Mucosa of descending colon (tissue), 3 donors: ENCODE data around the gene PKN1. TPM values are rescaled to one million over a fixed set of nuclear protein-coding genes. Genes with fewer than 3 reads are reported as not detected.

ENCODE experiments used
- ATAC-seq: fragments of 200-7000 bp; cut with Tn5 transposase; one replicate; pipeline ENCODE4 v1.9.1; 2020; ENCODE audit warnings: mild to moderate bottlenecking, moderate library complexity
- DNase-seq, 3 donors: peaks; one replicate each; pipeline ENCODE4 v3.0.0-alpha.2; 2020
- H3K36me3 ChIP-seq: fragments of 200-600 bp; one replicate; pipeline ENCODE4 v1.8.0; 2021; ENCODE audit warnings: low read depth, mild to moderate bottlenecking
- H3K4me1 ChIP-seq: fragments of 200-600 bp; one replicate; pipeline ENCODE4 v1.8.0; 2021; ENCODE audit warnings: low read depth, mild to moderate bottlenecking
- H3K4me3 ChIP-seq: fragments of 200-600 bp; one replicate; pipeline ENCODE4 v1.8.0; 2021; ENCODE audit warnings: mild to moderate bottlenecking
- H3K9me3 ChIP-seq: fragments of 200-600 bp; one replicate; pipeline ENCODE4 v1.8.0; 2021; ENCODE audit warnings: mild to moderate bottlenecking
- intact Hi-C, 2 donors: fragments of 100-400 bp; cut with DNase I in 1 of 2; cut with micrococcal nuclease in 1 of 2; formaldehyde crosslinking; loops; one replicate each; pipeline versions ENCODE4 v1.11.0 to v1.11.1; 2022; cut with DNase I, micrococcal nuclease
- total RNA-seq, 3 donors: library from RNA; stranded (reverse); fragmentation: NEBNext Ultra II Directional in 2 of 3; extraction: Animal tissue kit (Norgen Biotek cat#: 25700) in 2 of 3; gene quantifications; one replicate each; pipeline versions ENCODE4 v1.2.1 to v1.2.4, GENCODE V29; 2021 to 2023
- TF ChIP-seq, protein P1 (sequence below): fragments of 200-600 bp; IDR thresholded peaks from one replicate; pipeline ENCODE4 v1.8.0; 2022; ENCODE audit warnings: antibody characterized with exemption, mild to moderate bottlenecking
- donor health status: DM: no; HTN: no; CAD: no; lungs with moderate emphysema.
- donor health status: DM: no; HTN: no; CAD: no.
- donor health status: DM: no; HTN: yes; CAD: no.

Gene PKN1
- total RNA-seq, 3 donors from 2014 or later, result 30.1 to 117 (median 42.0) TPM

DNA sequence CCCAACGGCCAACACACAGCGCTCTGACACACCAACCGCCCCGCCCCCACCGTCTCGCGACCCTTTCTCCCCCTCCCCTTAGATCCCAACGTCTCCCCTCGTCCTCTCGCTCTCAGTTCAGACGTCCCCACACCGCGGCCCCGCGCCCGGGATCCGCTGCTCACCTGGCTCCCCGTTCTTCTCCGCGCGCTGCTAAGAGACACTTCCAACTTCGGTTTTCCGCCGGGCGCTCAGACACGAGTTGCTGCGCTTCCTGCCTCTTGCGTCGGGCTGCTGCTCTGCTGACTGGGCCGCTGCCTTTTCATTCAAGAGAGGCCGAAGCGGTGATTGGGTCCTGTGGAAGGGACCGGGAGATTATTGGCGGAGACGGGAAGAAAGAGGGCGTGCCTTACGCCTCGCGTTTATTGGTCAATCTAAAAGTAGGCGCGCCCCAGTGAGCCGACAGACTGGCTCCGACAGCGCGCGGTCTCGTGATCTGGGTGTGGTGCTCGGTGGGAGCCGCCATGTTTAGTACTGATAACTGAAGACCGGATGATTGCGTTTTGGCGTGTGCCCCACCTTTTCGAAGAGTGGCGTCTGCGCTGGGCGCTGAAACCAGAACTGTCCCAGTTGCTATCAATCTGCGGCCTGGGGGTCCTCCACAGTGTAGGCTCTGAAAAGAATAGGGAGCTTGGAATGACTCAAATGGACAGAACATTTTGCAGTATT lies 13.8 kb upstream of the PKN1 start, which contains the start of gene DDX39A:
Gene DDX39A (minus strand): TSS at position 236 of the 708 bp plus-strand sequence. CDS start 6,121 bp downstream, outside the sequence.
- Histone ChIP-seq H3K4me1 (peaks cover 18% of the 10 kb centered on the region), H3K9me3 (no peaks in the 10 kb centered on the region), H3K4me3 (peak within 1 kb of the TSS; percentile 69), H3K36me3 (no peaks in the 10 kb centered on the region)
- TF ChIP-seq, protein P1, sequence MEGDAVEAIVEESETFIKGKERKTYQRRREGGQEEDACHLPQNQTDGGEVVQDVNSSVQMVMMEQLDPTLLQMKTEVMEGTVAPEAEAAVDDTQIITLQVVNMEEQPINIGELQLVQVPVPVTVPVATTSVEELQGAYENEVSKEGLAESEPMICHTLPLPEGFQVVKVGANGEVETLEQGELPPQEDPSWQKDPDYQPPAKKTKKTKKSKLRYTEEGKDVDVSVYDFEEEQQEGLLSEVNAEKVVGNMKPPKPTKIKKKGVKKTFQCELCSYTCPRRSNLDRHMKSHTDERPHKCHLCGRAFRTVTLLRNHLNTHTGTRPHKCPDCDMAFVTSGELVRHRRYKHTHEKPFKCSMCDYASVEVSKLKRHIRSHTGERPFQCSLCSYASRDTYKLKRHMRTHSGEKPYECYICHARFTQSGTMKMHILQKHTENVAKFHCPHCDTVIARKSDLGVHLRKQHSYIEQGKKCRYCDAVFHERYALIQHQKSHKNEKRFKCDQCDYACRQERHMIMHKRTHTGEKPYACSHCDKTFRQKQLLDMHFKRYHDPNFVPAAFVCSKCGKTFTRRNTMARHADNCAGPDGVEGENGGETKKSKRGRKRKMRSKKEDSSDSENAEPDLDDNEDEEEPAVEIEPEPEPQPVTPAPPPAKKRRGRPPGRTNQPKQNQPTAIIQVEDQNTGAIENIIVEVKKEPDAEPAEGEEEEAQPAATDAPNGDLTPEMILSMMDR, result no peak
- peak; percentile 96 to 99 (median 98) for DNase-seq
- intact Hi-C loops, result no loop called here
- peak; percentile 94 for ATAC-seq

DNA sequence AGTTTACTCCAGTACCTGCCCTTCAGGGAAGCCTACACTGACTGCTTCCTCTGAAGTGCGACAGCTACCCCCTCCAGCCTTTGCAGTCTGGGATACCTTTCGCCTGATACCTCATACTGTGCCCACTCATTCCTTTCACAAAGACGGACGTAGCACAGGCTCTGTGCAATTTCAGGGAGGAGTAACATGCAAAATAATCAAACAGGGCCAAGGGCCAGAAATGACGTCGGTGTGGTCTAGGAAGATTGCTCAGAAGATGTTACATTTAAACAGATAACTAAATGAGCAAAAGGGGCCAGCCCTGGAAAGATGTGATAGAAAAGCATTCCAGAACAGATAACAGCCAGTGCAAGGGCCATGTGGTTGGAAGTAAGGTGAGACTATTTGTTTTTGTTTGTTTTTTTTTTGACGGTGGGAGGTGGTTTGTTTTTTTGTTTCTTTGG lies 7.4 kb upstream of the PKN1 start:
- no peak for ATAC-seq
- intact Hi-C loops, result no loop called here
- TF ChIP-seq, protein P1, result no peak
- H3K36me3 ChIP-seq, result no peaks in the 10 kb centered on the region
- H3K9me3 ChIP-seq, result no peaks in the 10 kb centered on the region
- DNase-seq, result no peak
- no peak overlapping the region for H3K4me3 ChIP-seq
- no peaks in the 10 kb centered on the region for H3K4me1 ChIP-seq

DNA sequence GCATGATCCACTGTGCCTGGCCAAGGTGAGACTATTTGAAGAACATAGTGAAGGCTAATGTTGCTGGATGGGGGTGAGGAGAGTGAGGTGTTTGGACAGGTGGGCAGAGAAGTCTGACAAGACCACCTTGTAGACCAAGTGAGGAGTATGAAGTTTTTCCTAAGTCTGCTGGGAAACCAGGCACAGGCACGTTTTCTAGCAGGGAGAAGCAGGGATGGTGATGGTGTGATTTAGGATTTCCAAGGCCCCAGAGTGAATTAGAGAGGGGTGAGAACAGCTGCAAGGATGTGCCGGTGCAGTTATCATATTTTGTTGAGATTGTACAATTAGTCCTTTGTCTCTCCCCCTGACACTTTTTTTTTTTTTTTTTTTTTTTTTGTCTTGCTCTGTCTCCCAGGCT lies 5.6 kb upstream of the PKN1 start:
- Histone ChIP-seq H3K9me3 (no peaks in the 10 kb centered on the region), H3K4me3 (no peak overlapping the region), H3K36me3 (no peaks in the 10 kb centered on the region), H3K4me1 (no peaks in the 10 kb centered on the region)
- ATAC-seq (no peak), DNase-seq (no peak)
- TF ChIP-seq, protein P1, result no peak
- intact Hi-C loops, result no loop called here

- Histone ChIP-seq H3K4me3 (no peak overlapping the region), H3K9me3 (no peaks in the 10 kb centered on the region), H3K4me1 (peaks cover 2% of the 10 kb centered on the region), H3K36me3 (no peaks in the 10 kb centered on the region)
- ATAC-seq (no peak), DNase-seq (no peak)
- intact Hi-C loops, result no loop called here
- TF ChIP-seq, protein P1, result no peak
Observed at GRCh38 chr19:14428882-14429416, 4.2 kb upstream of the PKN1 start.

- intact Hi-C loops, result no loop called here
- TF ChIP-seq, protein P1, result no peak
- Histone ChIP-seq H3K4me3 (no peak overlapping the region), H3K9me3 (no peaks in the 10 kb centered on the region), H3K4me1 (peaks cover 13% of the 10 kb centered on the region), H3K36me3 (no peaks in the 10 kb centered on the region)
- no peak for ATAC-seq
- DNase-seq, result no peak
Observed at GRCh38 chr19:14430712-14431111, 2.4 kb upstream of the PKN1 start.
